Adrenal gland (tissue), 5 donors: ENCODE results near the gene EIF3J.

Experiments used
- CTCF ChIP-seq, 6 experiments: fragments of 450-650 bp in 4 of 6; fragments of 200-600 bp in 2 of 6; sonication (generic) in 1 of 6; IDR thresholded peaks; 1 replicate in 5 of 6; 2 replicates in 1 of 6; pipeline versions ENCODE4 v1.5.1 to v1.8.0; 2016 to 2021; ENCODE audit warnings: antibody characterized with exemption in 6 of 6, mild to moderate bottlenecking in 2 of 6, moderate library complexity in 1 of 6
- POLR2A ChIP-seq, 2 donors: fragments of 450-650 bp; IDR thresholded peaks; one replicate each; pipeline ENCODE4 v1.6.1; 2017; ENCODE audit warnings: antibody characterized with exemption in 2 of 2, mild to moderate bottlenecking in 2 of 2, moderate library complexity in 1 of 2
- donor health status: DM: no; HTN: no; CAD: no.

- TF ChIP-seq POLR2A (IDR thresholded peaks at IDR 0.05) (no peak), CTCF (IDR thresholded peaks at IDR 0.05) (no peak)
Observed at GRCh38 chr15:44535092-44535491, 1.9 kb upstream of the EIF3J start.
